GM21423 (cell line): ENCODE measurements around the gene IL7R.
A peak's percentile ranks its signal among the peaks of the same experiment; 100 is the strongest.
"Not testable (repeated sequence)": the region's sequence is repeated elsewhere in the genome, so short reads cannot be mapped to it uniquely, and the experiment has no call there.

Experiments used
- ATAC-seq: cut with Tn5 transposase; IDR thresholded peaks from one replicate; pipeline ENCODE4 v1.9.1; 2021; ENCODE audit warnings: mild to moderate bottlenecking, moderate library complexity; ENCODE audit not compliant: unreplicated experiment

Gene IL7R

GRCh38 chr5:35870605-35871004, 13.9 kb downstream of the IL7R start:
- ATAC-seq = no peak

DNA sequence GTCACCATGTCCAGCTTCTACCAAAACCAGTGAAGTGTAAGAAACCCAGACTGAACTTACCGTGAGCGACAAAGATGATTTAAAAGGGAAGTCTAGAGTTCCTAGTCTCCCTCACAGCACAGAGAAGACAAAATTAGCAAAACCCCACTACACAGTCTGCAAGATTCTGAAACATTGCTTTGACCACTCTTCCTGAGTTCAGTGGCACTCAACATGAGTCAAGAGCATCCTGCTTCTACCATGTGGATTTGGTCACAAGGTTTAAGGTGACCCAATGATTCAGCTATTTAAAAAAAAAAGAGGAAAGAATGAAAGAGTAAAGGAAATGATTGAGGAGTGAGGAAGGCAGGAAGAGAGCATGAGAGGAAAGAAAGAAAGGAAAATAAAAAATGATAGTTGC, 19.8 kb downstream of the IL7R start:
- ATAC-seq = no peak

DNA sequence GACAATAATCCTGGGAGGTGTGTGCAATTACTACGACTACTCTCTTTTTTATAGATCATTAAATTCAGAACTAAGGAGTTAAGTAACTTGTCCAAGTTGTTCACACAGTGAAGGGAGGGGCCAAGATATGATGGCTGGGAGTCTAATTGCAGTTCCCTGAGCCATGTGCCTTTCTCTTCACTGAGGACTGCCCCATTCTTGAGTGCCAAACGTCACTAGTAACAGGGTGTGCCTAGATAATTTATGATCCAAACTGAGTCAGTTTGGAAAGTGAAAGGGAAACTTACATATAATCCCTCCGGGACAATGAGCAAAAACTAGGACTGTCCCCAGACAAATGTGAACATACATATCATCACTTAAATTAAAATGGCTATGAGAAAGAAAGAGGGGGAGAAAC, 20.2 kb downstream of the IL7R start:
- ATAC-seq = no peak

DNA sequence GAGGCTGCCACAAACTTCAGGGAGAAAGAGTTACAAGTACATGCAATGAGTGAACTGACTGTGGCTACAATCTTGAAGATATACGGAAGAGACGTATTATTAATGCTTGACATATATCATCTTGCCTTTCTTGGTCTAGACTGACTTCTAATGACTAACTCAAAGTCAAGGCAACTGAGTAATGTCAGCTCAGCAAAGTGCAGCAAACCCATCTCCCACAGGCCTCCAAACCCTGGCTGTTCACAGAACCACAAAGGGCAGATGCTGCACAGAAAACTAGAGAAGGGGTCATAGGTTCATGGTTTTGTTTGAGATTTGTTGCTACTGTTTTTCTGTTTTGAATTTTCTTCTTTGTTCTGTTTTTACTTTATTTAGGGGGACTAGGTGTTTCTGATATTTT, 21.0 kb downstream of the IL7R start:
- no peak for ATAC-seq

DNA sequence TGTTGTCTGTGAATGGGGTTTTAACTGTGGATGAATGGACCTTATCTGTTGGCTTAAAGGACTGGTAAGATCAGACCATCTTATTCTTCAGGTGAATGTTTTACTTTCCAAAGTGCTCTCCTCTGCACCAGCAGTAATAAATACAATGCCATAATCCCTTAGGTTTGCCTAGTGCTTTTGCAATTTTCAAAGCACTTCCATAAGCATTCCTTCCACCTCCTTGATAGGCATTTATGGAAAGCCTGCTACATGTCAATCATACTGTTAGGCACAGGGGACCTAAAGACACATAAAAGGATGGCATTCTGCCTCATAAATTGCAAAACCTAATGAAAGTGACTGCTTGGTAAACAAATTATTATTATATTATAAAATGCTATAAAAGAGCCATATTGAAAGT, 21.4 kb downstream of the IL7R start:
- no peak for ATAC-seq

GRCh38 chr5:35879096-35879495, 22.4 kb downstream of the IL7R start:
- no peak for ATAC-seq

- ATAC-seq = no peak
Measured at GRCh38 chr5:35879649-35880048, 23.0 kb downstream of the IL7R start.

- ATAC-seq = no peak
Measured at GRCh38 chr5:35880156-35880555, 23.5 kb downstream of the IL7R start.

- no peak for ATAC-seq
Measured at GRCh38 chr5:35881758-35882157, 25.1 kb downstream of the IL7R start.

DNA sequence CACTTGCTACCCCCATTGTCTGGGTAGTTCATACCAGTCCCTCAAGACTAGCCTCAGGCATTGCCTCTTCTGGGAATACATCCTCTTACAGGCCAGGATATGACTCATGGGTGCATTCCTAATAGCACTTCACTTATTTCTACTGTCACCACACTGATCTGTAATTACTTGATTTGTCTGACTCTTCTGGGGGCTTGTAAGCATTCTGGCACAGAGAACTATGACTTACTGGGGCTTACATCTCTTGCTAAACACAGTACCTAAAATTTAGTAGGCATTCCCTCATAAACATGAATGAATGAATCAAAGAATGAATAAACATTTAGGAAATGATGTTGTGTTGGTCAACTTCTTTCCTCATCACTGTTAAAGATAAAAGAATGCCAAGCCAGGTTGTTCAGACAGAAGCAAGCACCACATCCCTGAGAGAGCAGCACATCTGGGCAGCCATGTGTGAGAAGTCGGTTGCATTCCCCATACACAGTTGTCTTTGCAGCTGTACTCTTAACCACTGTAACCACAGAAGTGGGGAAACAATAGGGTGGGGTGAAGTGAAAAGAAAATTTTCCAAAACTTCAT, 27.6 kb downstream of the IL7R start:
- ATAC-seq = peak; percentile 70

GRCh38 chr5:35884773-35885172, 28.1 kb downstream of the IL7R start:
- peak; percentile 18 for ATAC-seq

- ATAC-seq = no peak
Measured at GRCh38 chr5:35886381-35886780, 29.7 kb downstream of the IL7R start.

GRCh38 chr5:35887321-35888100, 30.8 kb downstream of the IL7R start:
- no peak for ATAC-seq

DNA sequence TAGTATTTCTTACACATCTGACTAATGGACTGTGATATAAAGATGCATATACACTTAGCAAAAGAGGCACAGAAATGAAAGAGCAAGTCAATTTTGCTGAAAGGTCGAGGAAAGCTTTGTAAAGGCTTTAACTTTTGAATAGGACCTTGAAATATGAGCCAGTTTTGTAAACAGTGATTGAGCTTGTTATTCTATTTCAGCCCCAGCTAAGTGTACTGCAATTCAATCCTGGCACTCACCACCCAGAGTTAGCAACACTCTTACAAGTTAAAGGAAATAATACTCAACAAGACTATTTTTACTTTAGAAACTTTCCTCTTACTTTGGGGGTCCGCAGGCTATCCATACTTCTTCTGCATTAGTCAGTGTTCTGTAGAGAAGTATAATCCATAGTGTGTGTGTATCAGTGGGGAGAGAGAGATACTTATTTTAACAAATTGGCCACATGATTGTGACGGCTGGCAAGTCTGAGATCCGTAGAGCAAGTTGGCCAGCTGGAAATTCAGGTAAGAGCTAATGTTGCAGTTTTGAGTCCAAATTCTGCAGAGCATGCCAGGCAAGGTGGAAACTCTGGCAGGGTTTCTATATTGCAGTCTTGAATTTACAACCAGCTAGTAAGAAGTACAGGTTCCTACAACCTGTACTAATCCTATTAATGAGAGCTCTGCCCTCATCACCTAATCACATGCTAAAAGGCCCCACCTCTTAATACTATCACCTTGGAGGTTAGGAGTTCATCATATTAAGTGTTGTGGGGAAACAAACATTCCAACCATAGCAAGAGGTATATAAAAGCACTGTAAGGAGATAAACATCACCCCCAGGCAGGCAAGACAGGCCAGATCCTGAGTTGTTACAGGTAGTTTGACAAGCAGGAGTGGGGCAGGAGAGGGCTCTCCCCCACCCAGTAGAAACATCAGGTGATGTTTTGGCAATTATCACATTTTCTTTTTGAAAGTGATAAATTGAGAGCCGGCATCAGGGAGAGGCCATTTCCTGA, 33.6 kb downstream of the IL7R start:
- ATAC-seq = no peak

DNA sequence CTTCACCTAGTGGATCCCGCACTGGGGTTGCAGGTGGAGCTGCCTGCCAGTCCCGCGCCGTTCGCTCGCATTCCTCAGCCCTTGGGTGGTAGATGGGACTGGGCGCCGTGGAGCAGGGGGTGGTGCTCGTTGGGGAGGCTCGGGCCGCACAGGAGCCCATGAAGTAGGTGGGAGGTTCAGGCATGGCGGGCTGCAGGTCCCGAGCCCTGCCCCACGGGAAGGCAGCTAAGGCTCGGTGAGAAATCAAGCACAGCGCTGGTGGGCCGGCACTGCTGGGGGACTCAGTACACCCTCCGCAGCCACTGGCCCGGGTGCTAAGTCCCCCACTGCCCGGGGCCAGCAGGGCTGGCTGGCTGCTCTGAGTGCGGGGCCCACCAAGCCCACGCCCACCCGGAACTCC, 36.1 kb downstream of the IL7R start:
- ATAC-seq = not testable (repeated sequence)

DNA sequence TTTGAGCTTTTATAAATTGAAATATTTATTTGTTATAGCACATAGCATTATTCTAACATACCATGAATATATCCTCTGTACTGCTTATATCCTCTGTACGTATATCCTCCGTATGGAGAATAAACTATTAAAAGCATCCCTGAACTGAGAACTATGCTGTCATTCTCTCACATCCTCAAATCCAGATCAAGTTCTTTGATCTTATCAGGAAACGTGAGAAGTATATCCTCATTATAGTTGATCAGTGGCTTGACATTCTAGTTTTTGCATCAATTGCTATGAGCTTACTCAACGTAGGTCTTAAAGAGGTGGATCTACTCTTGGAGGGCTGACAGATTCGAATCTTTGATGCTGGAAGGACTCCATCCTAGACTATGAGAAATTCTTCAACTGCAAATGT, 37.4 kb downstream of the IL7R start:
- no peak for ATAC-seq

GRCh38 chr5:35898952-35899660, 42.4 kb downstream of the IL7R start:
- ATAC-seq = no peak

GRCh38 chr5:35899800-35900199, 43.1 kb downstream of the IL7R start:
- no peak for ATAC-seq

GRCh38 chr5:35900972-35901695, 44.4 kb downstream of the IL7R start:
- ATAC-seq = no peak

- ATAC-seq = peak; percentile 45
Measured at GRCh38 chr5:35902046-35902672, 45.5 kb downstream of the IL7R start.
